GM19328 (cell line): Measurements from ENCODE around the gene RNF123.
"Not testable (repeated sequence)": the region's sequence is repeated elsewhere in the genome, so short reads cannot be mapped to it uniquely, and the experiment has no call there.

Experiments used
- ATAC-seq: cut with Tn5 transposase; IDR thresholded peaks from one replicate; pipeline ENCODE4 v1.9.1; 2021; ENCODE audit warnings: mild to moderate bottlenecking, moderate library complexity; ENCODE audit not compliant: unreplicated experiment

Gene RNF123

DNA sequence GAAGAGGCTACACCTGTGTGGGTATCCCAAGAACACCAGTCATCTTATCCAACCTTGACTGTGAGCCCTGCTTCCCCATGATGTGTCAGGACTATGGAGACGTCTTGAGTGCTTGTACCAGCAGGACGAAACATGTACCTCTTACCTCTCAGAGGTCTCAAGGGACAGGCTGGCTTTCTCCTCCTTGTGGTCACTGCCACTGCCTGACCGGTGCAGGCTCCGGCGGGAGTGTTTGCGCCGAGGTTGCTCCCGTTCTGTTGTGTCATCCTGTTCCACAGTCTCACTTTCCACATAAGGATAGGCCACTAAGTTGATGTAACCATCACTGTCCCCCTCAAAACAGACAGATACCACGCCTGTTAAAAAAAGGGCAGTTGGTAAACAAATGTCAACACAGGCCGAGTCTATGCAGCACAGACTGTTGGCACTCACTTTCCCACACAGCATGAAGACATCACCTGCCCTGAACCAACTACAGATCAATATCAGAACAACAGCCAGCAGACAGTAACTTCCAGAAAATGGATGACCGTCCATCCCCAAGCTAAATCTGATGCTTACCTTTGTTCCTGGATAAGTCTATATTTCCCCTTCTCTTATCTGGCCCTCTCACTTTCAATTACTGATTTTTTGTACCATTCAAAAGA lies 48.8 kb downstream of the RNF123 start:
- ATAC-seq, result no peak

- ATAC-seq, result no peak
Observed at GRCh38 chr3:49740427-49740826, 51.1 kb downstream of the RNF123 start.

DNA sequence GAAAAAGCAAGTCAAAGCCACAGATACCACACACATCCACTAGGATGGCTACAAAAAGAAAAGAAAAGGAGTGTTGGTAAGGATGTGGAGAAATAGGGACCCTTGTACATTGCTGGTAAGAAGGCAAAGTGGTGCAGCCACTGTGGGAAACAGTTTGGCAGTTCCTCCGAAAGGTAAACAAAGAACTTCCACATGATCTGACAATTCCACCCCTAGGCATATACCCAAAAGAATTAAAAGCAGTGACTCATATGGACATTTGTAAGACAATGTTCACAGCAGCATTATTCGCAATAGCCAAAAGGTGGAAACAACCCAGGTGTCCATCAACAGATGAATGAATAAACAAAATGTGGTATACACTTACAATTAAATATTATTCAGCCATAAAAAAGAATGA lies 56.6 kb downstream of the RNF123 start:
- ATAC-seq, result no peak

GRCh38 chr3:49747792-49748480 lies 58.6 kb downstream of the RNF123 start:
- ATAC-seq, result no peak

- not testable (repeated sequence) for ATAC-seq
Observed at GRCh38 chr3:49748874-49749273, 59.5 kb downstream of the RNF123 start.

DNA sequence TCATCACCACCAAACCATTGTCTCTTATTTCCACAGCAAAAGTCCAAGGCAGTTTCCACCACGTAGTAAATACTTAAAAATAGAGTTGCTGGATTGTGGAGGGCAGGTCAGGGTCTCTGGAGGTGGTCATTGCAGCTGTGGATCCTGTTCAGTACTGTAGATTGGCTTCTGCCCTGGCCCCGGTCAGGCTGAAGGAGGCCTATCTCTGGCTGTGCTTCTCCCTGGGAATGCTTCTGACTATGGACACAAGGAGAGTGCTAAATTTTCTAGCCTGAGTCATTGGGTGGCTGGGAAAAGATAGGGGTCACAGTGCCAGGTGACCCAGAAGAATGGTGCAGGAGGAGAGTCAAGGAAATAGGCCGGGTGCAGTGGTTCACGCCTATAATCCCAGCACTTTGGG lies 60.7 kb downstream of the RNF123 start:
- no peak for ATAC-seq

DNA sequence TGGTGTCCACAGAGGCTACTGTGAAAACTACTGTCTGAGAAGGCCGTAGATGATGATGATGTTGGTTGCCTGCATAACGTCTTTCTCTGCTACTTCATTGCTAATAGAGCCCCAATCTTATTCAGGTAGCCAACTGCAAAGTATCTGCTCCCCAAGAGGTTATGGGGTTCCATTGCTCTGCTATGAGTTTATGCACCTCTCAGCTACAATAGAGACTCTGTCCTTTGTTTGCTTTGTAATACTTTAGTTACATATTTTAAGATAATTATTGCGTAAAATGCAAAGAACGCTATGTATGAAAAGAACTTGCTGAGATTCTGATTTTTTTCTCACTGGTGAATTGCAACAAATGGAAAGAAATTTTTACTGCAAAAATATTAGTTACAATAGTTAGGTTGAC lies 62.1 kb downstream of the RNF123 start:
- no peak for ATAC-seq

DNA sequence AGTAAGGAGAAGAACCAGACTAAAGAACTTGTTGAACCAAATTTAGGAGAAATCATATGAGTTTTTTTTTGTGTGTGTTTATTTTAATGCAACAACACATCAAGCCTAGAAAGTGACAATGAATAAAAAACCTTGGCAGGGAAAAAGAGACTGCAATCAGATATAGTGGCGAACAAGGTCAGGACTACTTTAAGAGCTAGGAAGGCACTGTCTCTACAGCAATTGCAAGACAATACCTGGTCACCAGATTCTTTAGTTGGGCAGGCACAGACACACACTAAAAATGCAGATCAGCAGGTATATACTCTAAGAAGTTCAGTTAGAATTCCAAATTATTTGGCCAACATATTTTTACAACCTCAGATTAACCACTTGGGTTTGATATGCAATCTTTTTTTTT lies 65.2 kb downstream of the RNF123 start:
- ATAC-seq, result no peak

- ATAC-seq, result no peak
Observed at GRCh38 chr3:49756036-49756435, 66.7 kb downstream of the RNF123 start.

DNA sequence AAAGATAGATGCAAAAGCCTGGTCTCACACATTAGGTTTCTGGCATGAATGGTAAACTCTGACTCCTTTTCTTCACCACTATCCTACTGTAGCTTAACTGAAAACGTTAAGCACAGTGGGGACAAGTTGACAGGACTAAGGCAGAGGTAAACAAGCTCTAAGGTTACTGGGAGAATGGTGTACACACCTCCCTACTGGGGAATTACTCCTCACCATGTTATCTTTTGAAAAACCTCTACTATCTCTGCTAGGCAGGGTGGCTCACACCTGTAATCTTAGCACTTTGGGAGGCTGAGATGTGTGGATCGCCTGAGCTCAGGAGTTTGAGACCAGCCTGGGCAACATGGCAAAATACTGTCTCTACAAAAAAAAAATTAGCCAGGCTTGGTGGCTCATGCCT lies 67.8 kb downstream of the RNF123 start:
- ATAC-seq, result no peak

- no peak for ATAC-seq
Observed at GRCh38 chr3:49759226-49759625, 69.9 kb downstream of the RNF123 start.

DNA sequence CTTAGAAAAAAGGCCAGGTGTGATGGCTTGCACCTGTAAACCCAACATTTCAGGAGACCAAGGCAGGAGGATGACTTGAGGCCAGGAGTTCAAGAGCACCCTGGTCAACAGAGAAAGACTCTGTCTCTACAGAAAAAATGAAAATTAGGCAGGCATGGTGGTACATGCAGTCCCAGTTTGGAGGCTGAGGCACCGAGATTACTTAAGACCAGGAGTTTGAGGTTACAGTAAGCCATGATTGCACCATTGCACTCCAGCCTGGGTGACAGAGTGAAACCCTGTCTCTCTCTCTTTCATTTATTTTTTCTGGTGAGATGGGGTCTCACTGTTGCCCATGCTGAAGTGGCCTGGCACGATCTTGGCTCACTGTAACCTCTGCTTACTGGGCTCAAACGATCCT lies 72.3 kb downstream of the RNF123 start:
- no peak for ATAC-seq

GRCh38 chr3:49763981-49764380 lies 74.6 kb downstream of the RNF123 start:
- ATAC-seq, result no peak

- ATAC-seq, result no peak
Observed at GRCh38 chr3:49769286-49769915, 80.0 kb downstream of the RNF123 start.

DNA sequence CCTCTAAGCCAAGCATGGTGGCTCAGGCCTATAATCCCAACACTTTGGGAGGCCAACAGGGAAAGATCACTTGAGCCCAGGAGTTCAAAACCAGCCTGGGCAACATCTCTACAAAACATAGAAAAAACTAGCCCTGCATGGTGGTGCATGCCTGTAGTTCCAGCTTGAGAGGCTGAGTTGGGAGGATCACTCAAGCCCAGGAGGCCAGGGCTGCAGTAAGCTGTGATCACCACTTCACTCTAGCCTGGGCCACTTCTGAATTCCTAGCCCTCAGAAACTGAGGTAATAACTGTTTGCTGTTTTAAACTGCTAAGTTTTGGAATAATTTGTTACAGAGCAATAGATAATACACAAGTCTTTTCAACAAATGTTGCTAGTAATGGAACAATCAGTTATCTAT lies 80.6 kb downstream of the RNF123 start:
- no peak for ATAC-seq
